ENCODE results near the gene BRI3. TPM values are rescaled to one million over a fixed set of nuclear protein-coding genes. Genes with fewer than 3 reads are reported as not detected.
"Not testable (repeated sequence)": the region's sequence is repeated elsewhere in the genome, so short reads cannot be mapped to it uniquely, and the experiment has no call there.

Gene BRI3
- total RNA-seq, 1 experiment from 2014 or later = 344 TPM

- H3K9me3 ChIP-seq (ENCODE audit: control insufficient read depth, insufficient read depth, low read depth, low read length); ATAC-seq; H3K27ac ChIP-seq (ENCODE audit: low read length); H3K4me1 ChIP-seq (ENCODE audit: control insufficient read depth, insufficient read depth, low read length); intact Hi-C loops (cut with micrococcal nuclease; ENCODE audit: unreplicated experiment); H3K4me3 ChIP-seq (ENCODE audit: low read depth in 2 of 2, low read length in 2 of 2); DNase-seq (ENCODE audit: low read depth, low spot score); POLR2A ChIA-PET; H3K36me3 ChIP-seq (ENCODE audit: control insufficient read depth, insufficient read depth, low read length); H3K27me3 ChIP-seq (ENCODE audit: control insufficient read depth, insufficient read depth, low read length); in situ Hi-C loops (cut with HindIII; ENCODE audit: low pct_unique_long_range_greater_than_20kb, low sequenced_read_pairs); BruUV-seq (replicated peaks); CTCF ChIA-PET: not testable (repeated sequence)
Observed at GRCh38 chr7:98315994-98316527, 34.6 kb downstream of the BRI3 start.

- intact Hi-C loops (cut with micrococcal nuclease; ENCODE audit: unreplicated experiment) (no loop called here), in situ Hi-C loops (cut with HindIII; ENCODE audit: low pct_unique_long_range_greater_than_20kb, low sequenced_read_pairs) (no loop called here)
- no TSS peak for BruUV-seq (replicated peaks)
- Histone ChIP-seq H3K9me3 (ENCODE audit: control insufficient read depth, insufficient read depth, low read depth, low read length) (no peaks in the 10 kb centered on the region), H3K27me3 (ENCODE audit: control insufficient read depth, insufficient read depth, low read length) (no peaks in the 10 kb centered on the region), H3K4me1 (ENCODE audit: control insufficient read depth, insufficient read depth, low read length) (no peaks in the 10 kb centered on the region), H3K27ac (ENCODE audit: low read length) (no peak overlapping the region), H3K4me3 (ENCODE audit: low read depth in 2 of 2, low read length in 2 of 2) (no peak overlapping the region), H3K36me3 (ENCODE audit: control insufficient read depth, insufficient read depth, low read length) (peaks cover 8% of the 10 kb centered on the region)
- POLR2A ChIA-PET = no interaction called here
- ATAC-seq = no peak
- TF ChIP-seq REST (IDR thresholded peaks at IDR 0.05; ENCODE audit: insufficient read depth in 1 of 2, low read depth in 2 of 2, low read length in 1 of 2) = no peak
- TF ChIP-seq POLR2AphosphoS5 (IDR thresholded peaks at IDR 0.05; ENCODE audit: low read depth, low read length) = no peak
- no peak for TF ChIP-seq SIN3A (IDR thresholded peaks at IDR 0.05; ENCODE audit: borderline replicate concordance, insufficient read depth, low read depth, low read length)
- no peak for TF ChIP-seq CTCF (IDR thresholded peaks at IDR 0.05)
- TF ChIP-seq TCF7L2 (IDR thresholded peaks at IDR 0.05; ENCODE audit: low read depth, low read length) = no peak
- CTCF ChIA-PET = no interaction called here
- no peak for DNase-seq (ENCODE audit: low read depth, low spot score)
Observed at GRCh38 chr7:98317366-98318040, 36.0 kb downstream of the BRI3 start.

- BruUV-seq (replicated peaks) = no TSS peak
- H3K4me1 ChIP-seq (ENCODE audit: control insufficient read depth, insufficient read depth, low read length) = no peaks in the 10 kb centered on the region
- ATAC-seq = no peak
- ChIA-PET CTCF (no interaction called here), POLR2A (no interaction called here)
- no peaks in the 10 kb centered on the region for H3K27me3 ChIP-seq (ENCODE audit: control insufficient read depth, insufficient read depth, low read length)
- no peak for TF ChIP-seq TCF7L2 (IDR thresholded peaks at IDR 0.05; ENCODE audit: low read depth, low read length)
- H3K4me3 ChIP-seq (ENCODE audit: low read depth in 2 of 2, low read length in 2 of 2) = no peak overlapping the region
- H3K27ac ChIP-seq (ENCODE audit: low read length) = no peak overlapping the region
- intact Hi-C loops (cut with micrococcal nuclease; ENCODE audit: unreplicated experiment) (no loop called here), in situ Hi-C loops (cut with HindIII; ENCODE audit: low pct_unique_long_range_greater_than_20kb, low sequenced_read_pairs) (no loop called here)
- H3K36me3 ChIP-seq (ENCODE audit: control insufficient read depth, insufficient read depth, low read length) = peaks cover 8% of the 10 kb centered on the region
- DNase-seq (ENCODE audit: low read depth, low spot score) = no peak
- no peaks in the 10 kb centered on the region for H3K9me3 ChIP-seq (ENCODE audit: control insufficient read depth, insufficient read depth, low read depth, low read length)
Observed at GRCh38 chr7:98319176-98319575, 37.7 kb downstream of the BRI3 start.
